SH-SY5Y (cell line): ENCODE results near the gene LRP4.

Experiments
- GATA2 ChIP-seq: IDR thresholded peaks from 2 replicates; pipeline ENCODE4 v1.6.1; 2011; ENCODE audit warnings: mild to moderate bottlenecking, low read depth, low read length
- GATA3 ChIP-seq: IDR thresholded peaks from 2 replicates; pipeline ENCODE4 v1.6.1; 2011; ENCODE audit warnings: low read depth, mild to moderate bottlenecking, low read length, moderate library complexity

The LRP4 gene

DNA sequence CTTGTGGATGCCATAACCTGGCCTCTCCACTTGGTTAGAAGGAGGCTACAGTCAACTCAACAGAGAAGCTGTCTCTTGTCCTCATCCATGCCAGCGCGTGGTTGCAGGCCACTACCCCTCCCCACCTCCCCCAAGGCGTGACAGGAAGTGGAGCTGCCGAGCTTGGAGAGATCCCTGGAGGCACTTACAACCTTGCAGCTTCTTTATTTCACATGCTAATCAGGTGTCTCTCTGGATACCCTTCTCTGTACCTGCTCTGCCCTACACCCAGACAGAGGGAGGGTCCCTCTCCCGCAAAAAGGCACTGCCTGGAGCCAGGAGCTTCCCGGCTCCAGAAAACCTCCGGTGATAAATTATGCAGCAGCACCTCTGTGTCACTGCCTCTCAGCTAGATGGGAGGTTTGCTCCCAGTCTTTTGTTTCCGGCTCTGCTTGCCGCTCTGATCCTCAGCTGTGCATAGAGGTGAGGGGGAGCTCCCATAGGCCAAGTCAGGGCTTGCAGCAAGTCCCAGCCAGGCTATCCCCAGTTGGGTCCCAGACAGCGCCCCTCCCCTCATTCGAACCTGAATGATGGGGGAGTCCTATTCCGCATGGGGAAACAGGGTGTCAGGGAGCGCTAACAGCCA is 5.7 kb downstream of the LRP4 start:
- TF ChIP-seq GATA3, result no peak
- no peak for TF ChIP-seq GATA2

DNA sequence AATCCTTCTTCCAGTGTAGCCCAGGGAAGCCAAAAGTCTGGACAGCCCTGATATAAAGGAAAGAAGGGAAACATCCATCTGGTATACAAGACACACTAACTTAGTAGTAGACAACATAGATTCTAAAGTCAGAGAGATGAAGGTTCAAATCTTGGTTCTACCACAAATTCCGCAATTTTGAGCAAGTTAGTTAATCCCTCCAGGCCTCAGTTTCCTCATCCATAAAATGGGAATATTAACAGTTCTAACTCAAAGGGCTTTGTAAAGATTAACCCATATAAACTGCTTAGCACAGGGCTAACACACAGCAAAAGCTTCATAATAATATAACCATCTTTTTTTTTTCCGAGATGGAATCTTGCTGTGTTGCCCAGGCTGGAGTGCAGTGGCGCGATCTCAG is 10.7 kb downstream of the LRP4 start:
- TF ChIP-seq GATA3 (no peak), GATA2 (no peak)

GRCh38 chr11:46906609-46907041 is 11.7 kb downstream of the LRP4 start:
- TF ChIP-seq GATA2 (no peak), GATA3 (no peak)

GRCh38 chr11:46905806-46906205 is 12.5 kb downstream of the LRP4 start:
- TF ChIP-seq GATA3 (no peak), GATA2 (no peak)

GRCh38 chr11:46903846-46904245 is 14.5 kb downstream of the LRP4 start:
- no peak for TF ChIP-seq GATA2

GRCh38 chr11:46902694-46903093 is 15.7 kb downstream of the LRP4 start:
- TF ChIP-seq GATA2 (no peak), GATA3 (no peak)

GRCh38 chr11:46901156-46901555 is 17.2 kb downstream of the LRP4 start:
- TF ChIP-seq GATA3 (no peak), GATA2 (no peak)

- TF ChIP-seq GATA3 (no peak), GATA2 (no peak)
Measured at GRCh38 chr11:46900091-46900746, 18.1 kb downstream of the LRP4 start.

DNA sequence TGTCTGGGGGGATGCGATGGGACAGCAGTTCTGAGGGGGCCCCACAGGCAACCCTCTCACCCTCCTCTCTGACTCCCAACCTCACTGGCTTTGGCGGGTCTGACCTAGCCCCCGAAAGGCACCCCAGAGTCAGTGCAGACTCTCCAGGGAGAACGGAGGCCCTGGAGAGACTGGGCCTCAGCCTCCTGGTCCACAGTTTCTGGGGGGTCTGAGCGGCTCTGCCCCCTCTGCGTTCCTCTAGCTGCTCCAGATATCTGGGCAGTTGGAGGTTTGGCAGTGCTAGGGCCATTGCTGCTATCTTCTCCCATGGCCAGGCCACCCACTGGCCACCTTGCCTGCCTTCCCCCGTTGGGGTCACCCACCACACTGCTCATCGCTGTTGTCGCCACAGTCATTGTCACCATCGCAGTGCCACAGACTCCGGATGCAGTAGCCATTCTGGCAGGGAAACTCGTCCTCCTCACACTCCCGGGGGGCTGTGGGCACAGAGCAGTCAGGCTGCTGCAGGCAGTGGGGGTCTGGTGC is 18.8 kb downstream of the LRP4 start:
- no peak for TF ChIP-seq GATA2
- TF ChIP-seq GATA3, result no peak

GRCh38 chr11:46898396-46899095 is 19.8 kb downstream of the LRP4 start:
- no peak for TF ChIP-seq GATA3
- no peak for TF ChIP-seq GATA2

DNA sequence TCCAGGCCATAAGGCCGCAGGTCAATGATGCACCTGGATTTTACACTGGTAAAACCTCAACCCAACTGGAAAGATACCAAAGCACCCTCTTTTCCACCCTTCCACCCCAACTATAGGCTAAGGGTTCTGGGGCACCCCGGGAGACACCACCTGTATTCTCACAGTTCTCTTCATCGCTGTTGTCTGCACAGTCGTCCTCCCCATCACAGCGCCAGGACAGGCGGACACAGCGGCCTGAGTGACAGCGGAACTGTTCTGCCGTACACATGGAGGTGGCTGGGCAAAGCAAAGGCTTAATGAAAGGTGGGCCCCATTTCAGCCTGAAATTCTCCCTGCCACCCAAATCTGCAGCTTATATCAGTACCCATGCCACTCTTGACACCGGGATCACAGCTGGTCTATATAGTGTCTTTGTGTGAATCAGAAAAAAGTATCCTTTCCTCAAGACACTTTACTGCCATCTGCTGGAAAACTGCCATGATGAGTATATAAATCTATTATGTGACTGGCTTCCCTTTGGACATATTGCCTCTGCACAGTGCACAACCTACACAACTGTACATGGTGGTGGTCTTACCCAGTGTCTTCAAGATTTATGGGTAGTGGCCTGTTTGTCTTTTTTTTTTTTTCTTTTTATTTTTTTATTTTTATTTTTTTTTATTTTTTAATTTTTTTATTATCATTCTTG is 21.5 kb downstream of the LRP4 start:
- TF ChIP-seq GATA3 (no peak), GATA2 (no peak)

DNA sequence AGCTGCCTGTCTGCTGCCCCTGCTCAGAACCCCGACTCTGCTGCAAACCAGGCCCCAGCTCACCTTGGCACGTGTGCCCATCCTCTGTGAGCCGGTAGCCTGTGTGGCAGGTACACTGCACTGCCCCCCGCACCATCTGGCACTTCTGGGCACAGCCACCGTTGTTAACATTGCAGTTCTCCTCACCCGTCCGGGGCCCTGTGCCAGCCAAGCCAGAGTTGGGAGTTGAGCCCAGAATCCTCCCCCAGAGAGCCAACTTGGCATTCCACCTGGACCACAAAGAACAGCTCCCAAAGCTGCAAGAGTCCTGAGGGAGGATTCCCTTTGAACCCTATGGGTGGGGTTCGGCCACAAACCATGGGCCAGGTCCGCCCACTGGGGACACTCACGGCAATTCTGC is 22.5 kb downstream of the LRP4 start:
- no peak for TF ChIP-seq GATA2
- no peak for TF ChIP-seq GATA3

- TF ChIP-seq GATA2 (no peak), GATA3 (no peak)
Measured at GRCh38 chr11:46894961-46895360, 23.4 kb downstream of the LRP4 start.

DNA sequence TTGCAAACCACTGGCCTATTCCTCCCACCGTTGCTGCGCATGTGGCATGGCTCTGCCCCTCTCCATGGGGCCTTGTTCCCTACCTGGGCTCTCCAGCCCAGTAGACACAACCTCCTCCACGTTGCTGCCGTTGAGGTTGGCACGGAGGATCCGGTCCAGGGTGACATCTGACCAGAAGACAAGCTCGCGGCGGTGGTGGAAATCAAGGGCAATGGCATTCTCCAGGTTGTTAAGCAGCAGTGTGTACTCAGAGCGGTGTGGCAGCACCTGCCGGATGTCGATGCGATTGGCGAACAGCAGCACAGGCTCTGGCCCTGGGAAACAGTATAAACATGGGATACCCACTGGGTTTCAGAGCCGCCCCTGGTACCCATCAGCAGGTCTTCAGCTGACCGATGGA is 23.8 kb downstream of the LRP4 start:
- TF ChIP-seq GATA3, result no peak
- TF ChIP-seq GATA2, result no peak
